ENCODE data around the gene PRPF31.

DNA sequence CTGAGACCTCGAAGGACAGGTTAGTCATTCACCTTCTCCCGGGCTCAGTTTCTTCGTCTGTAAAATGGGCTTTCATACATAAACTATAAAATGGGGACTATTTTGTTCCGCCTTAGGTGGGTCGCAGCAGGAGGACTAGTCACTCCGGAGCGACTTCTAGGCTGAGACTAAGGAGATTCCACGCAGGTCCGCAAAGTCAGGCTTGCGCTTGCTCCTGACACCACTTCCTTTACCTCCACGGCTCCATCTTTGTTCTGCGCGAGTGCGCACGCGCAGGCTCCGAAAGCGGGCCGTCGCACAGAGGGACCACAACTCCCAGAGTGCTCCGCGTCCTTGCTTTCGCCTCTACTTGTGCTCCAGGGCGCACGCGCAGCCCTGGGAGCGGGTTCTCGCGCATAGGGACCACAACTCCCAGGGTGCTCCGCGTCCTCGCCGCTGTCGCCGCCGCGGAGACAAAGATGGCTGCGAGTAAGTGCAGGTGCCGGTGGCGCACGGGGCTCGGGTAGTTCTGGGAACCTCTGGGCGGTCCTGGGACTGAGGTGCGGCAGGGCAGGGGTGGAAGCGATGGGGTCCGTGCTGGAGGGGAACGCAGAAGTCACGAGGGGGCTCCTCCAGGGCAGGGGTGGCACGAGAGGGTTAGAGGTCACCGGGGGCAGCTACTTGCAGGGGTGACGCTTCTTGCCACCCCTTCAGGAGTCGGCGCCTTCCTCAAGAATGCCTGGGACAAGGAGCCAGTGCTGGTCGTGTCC lies 13.0 kb upstream of the PRPF31 start, which contains the start of gene NDUFA3:
- TF ChIP-seq, protein P1, sequence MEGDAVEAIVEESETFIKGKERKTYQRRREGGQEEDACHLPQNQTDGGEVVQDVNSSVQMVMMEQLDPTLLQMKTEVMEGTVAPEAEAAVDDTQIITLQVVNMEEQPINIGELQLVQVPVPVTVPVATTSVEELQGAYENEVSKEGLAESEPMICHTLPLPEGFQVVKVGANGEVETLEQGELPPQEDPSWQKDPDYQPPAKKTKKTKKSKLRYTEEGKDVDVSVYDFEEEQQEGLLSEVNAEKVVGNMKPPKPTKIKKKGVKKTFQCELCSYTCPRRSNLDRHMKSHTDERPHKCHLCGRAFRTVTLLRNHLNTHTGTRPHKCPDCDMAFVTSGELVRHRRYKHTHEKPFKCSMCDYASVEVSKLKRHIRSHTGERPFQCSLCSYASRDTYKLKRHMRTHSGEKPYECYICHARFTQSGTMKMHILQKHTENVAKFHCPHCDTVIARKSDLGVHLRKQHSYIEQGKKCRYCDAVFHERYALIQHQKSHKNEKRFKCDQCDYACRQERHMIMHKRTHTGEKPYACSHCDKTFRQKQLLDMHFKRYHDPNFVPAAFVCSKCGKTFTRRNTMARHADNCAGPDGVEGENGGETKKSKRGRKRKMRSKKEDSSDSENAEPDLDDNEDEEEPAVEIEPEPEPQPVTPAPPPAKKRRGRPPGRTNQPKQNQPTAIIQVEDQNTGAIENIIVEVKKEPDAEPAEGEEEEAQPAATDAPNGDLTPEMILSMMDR (IDR thresholded peaks at IDR 0.05; ENCODE audit: borderline replicate concordance, extremely low read depth, low read length, poor library complexity, severe bottlenecking) = no peak
- TF ChIP-seq EZH2 (IDR thresholded peaks at IDR 0.05; ENCODE audit: borderline replicate concordance, low read depth, low read length, severe bottlenecking) = no peak
